Measurements from ENCODE around the gene ROR2.

The ROR2 gene

GRCh38 chr9:91753711-91754110 lies 196.3 kb downstream of the ROR2 start:
- Histone ChIP-seq H3K79me1 (ENCODE audit: low read length) (peaks cover 11% of the 10 kb centered on the region), H3K27ac (ENCODE audit: low read depth, low read length) (no peak overlapping the region), H3K4me2 (ENCODE audit: low read length) (no peak overlapping the region), H2BK5ac (ENCODE audit: low read length) (no peak overlapping the region), H2BK15ac (replicated peaks; ENCODE audit: low read depth) (no peak overlapping the region), H2BK120ac (ENCODE audit: low read depth, low read length) (no peak overlapping the region), H3K27me3 (ENCODE audit: insufficient read depth, low read length, poor library complexity) (no peaks in the 10 kb centered on the region), H3K23ac (ENCODE audit: low read length) (no peak overlapping the region), H2AK5ac (ENCODE audit: low read length) (no peak overlapping the region), H3K4ac (ENCODE audit: low read depth, low read length) (no peak overlapping the region), H4K8ac (ENCODE audit: low read depth, low read length) (no peak overlapping the region), H3K9ac (ENCODE audit: low read length) (no peak overlapping the region), H3K79me2 (ENCODE audit: control insufficient read depth, insufficient read depth, low read length) (peaks cover 3% of the 10 kb centered on the region), H4K5ac (ENCODE audit: low read length) (no peak overlapping the region), H3K36me3 (ENCODE audit: control insufficient read depth, insufficient read depth, low read length) (peaks cover 4% of the 10 kb centered on the region), H3K4me3 (ENCODE audit: low read length) (no peak overlapping the region), H3K4me1 (ENCODE audit: control insufficient read depth, low read depth, low read length) (no peaks in the 10 kb centered on the region), H3K18ac (ENCODE audit: low read length) (no peak overlapping the region), H3K56ac (ENCODE audit: low read length) (no peak overlapping the region)
- no CpG with 5 or more reads among the region's 2 CpGs for WGBS (ENCODE audit: extremely low coverage, insufficient coverage, low lambda C conversion rate)
- no peak for DNase-seq

GRCh38 chr9:91751922-91752321 lies 198.1 kb downstream of the ROR2 start:
- peaks cover 4% of the 10 kb centered on the region for H3K36me3 ChIP-seq (ENCODE audit: control insufficient read depth, insufficient read depth, low read length)
- no peaks in the 10 kb centered on the region for H3K79me1 ChIP-seq (ENCODE audit: low read length)
- no peak overlapping the region for H4K5ac ChIP-seq (ENCODE audit: low read length)
- no peaks in the 10 kb centered on the region for H3K79me2 ChIP-seq (ENCODE audit: control insufficient read depth, insufficient read depth, low read length)
- no peak overlapping the region for H2BK15ac ChIP-seq (replicated peaks; ENCODE audit: low read depth)
- H3K27ac ChIP-seq (ENCODE audit: low read depth, low read length) = no peak overlapping the region
- H2AK5ac ChIP-seq (ENCODE audit: low read length) = no peak overlapping the region
- no peak overlapping the region for H3K4me2 ChIP-seq (ENCODE audit: low read length)
- DNase-seq = no peak
- H3K56ac ChIP-seq (ENCODE audit: low read length) = no peak overlapping the region
- WGBS (ENCODE audit: extremely low coverage, insufficient coverage, low lambda C conversion rate) = no CpG with 5 or more reads among the region's 2 CpGs
- no peak overlapping the region for H3K18ac ChIP-seq (ENCODE audit: low read length)
- no peak overlapping the region for H2BK5ac ChIP-seq (ENCODE audit: low read length)
- H3K4me1 ChIP-seq (ENCODE audit: control insufficient read depth, low read depth, low read length) = no peaks in the 10 kb centered on the region
- H4K8ac ChIP-seq (ENCODE audit: low read depth, low read length) = no peak overlapping the region
- no peak overlapping the region for H3K23ac ChIP-seq (ENCODE audit: low read length)
- H3K9ac ChIP-seq (ENCODE audit: low read length) = no peak overlapping the region
- no peak overlapping the region for H2BK120ac ChIP-seq (ENCODE audit: low read depth, low read length)
- no peaks in the 10 kb centered on the region for H3K27me3 ChIP-seq (ENCODE audit: insufficient read depth, low read length, poor library complexity)
- no peak overlapping the region for H3K4ac ChIP-seq (ENCODE audit: low read depth, low read length)
- H3K4me3 ChIP-seq (ENCODE audit: low read length) = no peak overlapping the region

- no peak overlapping the region for H2BK120ac ChIP-seq (ENCODE audit: low read depth, low read length)
- H2AK5ac ChIP-seq (ENCODE audit: low read length) = no peak overlapping the region
- no peak overlapping the region for H3K4ac ChIP-seq (ENCODE audit: low read depth, low read length)
- no peak overlapping the region for H3K4me3 ChIP-seq (ENCODE audit: low read length)
- DNase-seq = no peak
- no peak overlapping the region for H3K23ac ChIP-seq (ENCODE audit: low read length)
- H3K56ac ChIP-seq (ENCODE audit: low read length) = no peak overlapping the region
- peaks cover 2% of the 10 kb centered on the region for H3K36me3 ChIP-seq (ENCODE audit: control insufficient read depth, insufficient read depth, low read length)
- H2BK15ac ChIP-seq (replicated peaks; ENCODE audit: low read depth) = no peak overlapping the region
- H3K4me2 ChIP-seq (ENCODE audit: low read length) = no peak overlapping the region
- H4K5ac ChIP-seq (ENCODE audit: low read length) = no peak overlapping the region
- no peak overlapping the region for H3K27ac ChIP-seq (ENCODE audit: low read depth, low read length)
- no peak overlapping the region for H2BK5ac ChIP-seq (ENCODE audit: low read length)
- no peaks in the 10 kb centered on the region for H3K4me1 ChIP-seq (ENCODE audit: control insufficient read depth, low read depth, low read length)
- H4K8ac ChIP-seq (ENCODE audit: low read depth, low read length) = no peak overlapping the region
- no peaks in the 10 kb centered on the region for H3K27me3 ChIP-seq (ENCODE audit: insufficient read depth, low read length, poor library complexity)
- H3K79me1 ChIP-seq (ENCODE audit: low read length) = no peaks in the 10 kb centered on the region
- no peaks in the 10 kb centered on the region for H3K79me2 ChIP-seq (ENCODE audit: control insufficient read depth, insufficient read depth, low read length)
- no CpG with 5 or more reads among the region's 6 CpGs for WGBS (ENCODE audit: extremely low coverage, insufficient coverage, low lambda C conversion rate)
- H3K18ac ChIP-seq (ENCODE audit: low read length) = no peak overlapping the region
- no peak overlapping the region for H3K9ac ChIP-seq (ENCODE audit: low read length)
Observed at GRCh38 chr9:91750343-91750742, 199.7 kb downstream of the ROR2 start.

- H2AK5ac ChIP-seq (ENCODE audit: low read length) = no peak overlapping the region
- no peak overlapping the region for H2BK120ac ChIP-seq (ENCODE audit: low read depth, low read length)
- no peaks in the 10 kb centered on the region for H3K79me1 ChIP-seq (ENCODE audit: low read length)
- no peak overlapping the region for H2BK15ac ChIP-seq (replicated peaks; ENCODE audit: low read depth)
- no peak overlapping the region for H4K8ac ChIP-seq (ENCODE audit: low read depth, low read length)
- H3K23ac ChIP-seq (ENCODE audit: low read length) = no peak overlapping the region
- no peaks in the 10 kb centered on the region for H3K4me1 ChIP-seq (ENCODE audit: control insufficient read depth, low read depth, low read length)
- no peaks in the 10 kb centered on the region for H3K36me3 ChIP-seq (ENCODE audit: control insufficient read depth, insufficient read depth, low read length)
- H4K5ac ChIP-seq (ENCODE audit: low read length) = no peak overlapping the region
- H3K27ac ChIP-seq (ENCODE audit: low read depth, low read length) = no peak overlapping the region
- no peaks in the 10 kb centered on the region for H3K27me3 ChIP-seq (ENCODE audit: insufficient read depth, low read length, poor library complexity)
- DNase-seq = no peak
- WGBS (ENCODE audit: extremely low coverage, insufficient coverage, low lambda C conversion rate) = no CpG with 5 or more reads among the region's 9 CpGs
- H3K4me2 ChIP-seq (ENCODE audit: low read length) = no peak overlapping the region
- no peak overlapping the region for H3K18ac ChIP-seq (ENCODE audit: low read length)
- no peaks in the 10 kb centered on the region for H3K79me2 ChIP-seq (ENCODE audit: control insufficient read depth, insufficient read depth, low read length)
- H3K4ac ChIP-seq (ENCODE audit: low read depth, low read length) = no peak overlapping the region
- no peak overlapping the region for H3K56ac ChIP-seq (ENCODE audit: low read length)
- H2BK5ac ChIP-seq (ENCODE audit: low read length) = no peak overlapping the region
- no peak overlapping the region for H3K4me3 ChIP-seq (ENCODE audit: low read length)
- H3K9ac ChIP-seq (ENCODE audit: low read length) = no peak overlapping the region
Observed at GRCh38 chr9:91746904-91747303, 203.1 kb downstream of the ROR2 start.

GRCh38 chr9:91746357-91746756 lies 203.7 kb downstream of the ROR2 start:
- H3K4me1 ChIP-seq (ENCODE audit: control insufficient read depth, low read depth, low read length) = no peaks in the 10 kb centered on the region
- no peak overlapping the region for H2BK5ac ChIP-seq (ENCODE audit: low read length)
- H3K18ac ChIP-seq (ENCODE audit: low read length) = no peak overlapping the region
- no peak overlapping the region for H3K9ac ChIP-seq (ENCODE audit: low read length)
- H3K27me3 ChIP-seq (ENCODE audit: insufficient read depth, low read length, poor library complexity) = no peaks in the 10 kb centered on the region
- no peaks in the 10 kb centered on the region for H3K79me2 ChIP-seq (ENCODE audit: control insufficient read depth, insufficient read depth, low read length)
- no peak overlapping the region for H3K4me2 ChIP-seq (ENCODE audit: low read length)
- H4K5ac ChIP-seq (ENCODE audit: low read length) = no peak overlapping the region
- no peak overlapping the region for H4K8ac ChIP-seq (ENCODE audit: low read depth, low read length)
- no peak overlapping the region for H3K23ac ChIP-seq (ENCODE audit: low read length)
- no peak overlapping the region for H3K4me3 ChIP-seq (ENCODE audit: low read length)
- H2AK5ac ChIP-seq (ENCODE audit: low read length) = no peak overlapping the region
- DNase-seq = no peak
- no peak overlapping the region for H2BK15ac ChIP-seq (replicated peaks; ENCODE audit: low read depth)
- H3K4ac ChIP-seq (ENCODE audit: low read depth, low read length) = no peak overlapping the region
- H3K56ac ChIP-seq (ENCODE audit: low read length) = no peak overlapping the region
- no peak overlapping the region for H3K27ac ChIP-seq (ENCODE audit: low read depth, low read length)
- no peak overlapping the region for H2BK120ac ChIP-seq (ENCODE audit: low read depth, low read length)
- no CpG with 5 or more reads among the region's 10 CpGs for WGBS (ENCODE audit: extremely low coverage, insufficient coverage, low lambda C conversion rate)
- no peaks in the 10 kb centered on the region for H3K79me1 ChIP-seq (ENCODE audit: low read length)
- no peaks in the 10 kb centered on the region for H3K36me3 ChIP-seq (ENCODE audit: control insufficient read depth, insufficient read depth, low read length)

GRCh38 chr9:91744114-91744513 lies 205.9 kb downstream of the ROR2 start:
- Histone ChIP-seq H2BK120ac (ENCODE audit: low read depth, low read length) (no peak overlapping the region), H3K27me3 (ENCODE audit: insufficient read depth, low read length, poor library complexity) (no peaks in the 10 kb centered on the region), H4K5ac (ENCODE audit: low read length) (no peak overlapping the region), H3K18ac (ENCODE audit: low read length) (no peak overlapping the region), H3K4me3 (ENCODE audit: low read length) (no peak overlapping the region), H3K23ac (ENCODE audit: low read length) (no peak overlapping the region), H3K9ac (ENCODE audit: low read length) (no peak overlapping the region), H2BK15ac (replicated peaks; ENCODE audit: low read depth) (no peak overlapping the region), H3K27ac (ENCODE audit: low read depth, low read length) (no peak overlapping the region), H3K56ac (ENCODE audit: low read length) (no peak overlapping the region), H3K36me3 (ENCODE audit: control insufficient read depth, insufficient read depth, low read length) (no peaks in the 10 kb centered on the region), H2BK5ac (ENCODE audit: low read length) (no peak overlapping the region), H3K4ac (ENCODE audit: low read depth, low read length) (no peak overlapping the region), H3K79me2 (ENCODE audit: control insufficient read depth, insufficient read depth, low read length) (no peaks in the 10 kb centered on the region), H2AK5ac (ENCODE audit: low read length) (no peak overlapping the region), H3K79me1 (ENCODE audit: low read length) (no peaks in the 10 kb centered on the region), H3K4me1 (ENCODE audit: control insufficient read depth, low read depth, low read length) (no peaks in the 10 kb centered on the region), H3K4me2 (ENCODE audit: low read length) (no peak overlapping the region), H4K8ac (ENCODE audit: low read depth, low read length) (no peak overlapping the region)
- DNase-seq = no peak
- no CpG with 5 or more reads among the region's 7 CpGs for WGBS (ENCODE audit: extremely low coverage, insufficient coverage, low lambda C conversion rate)

Measured in mesendoderm (in vitro differentiated cells).